ENCODE results near the gene RAF1. TPM values are rescaled to one million over a fixed set of nuclear protein-coding genes. Genes with fewer than 3 reads are reported as not detected.
A peak's percentile ranks its signal among the peaks of the same experiment; 100 is the strongest.
"Not testable (repeated sequence)": the region's sequence is repeated elsewhere in the genome, so short reads cannot be mapped to it uniquely, and the experiment has no call there.

RAF1 gene
- total RNA-seq, 2 donors from 2014 or later = 95.4 to 116 TPM

DNA sequence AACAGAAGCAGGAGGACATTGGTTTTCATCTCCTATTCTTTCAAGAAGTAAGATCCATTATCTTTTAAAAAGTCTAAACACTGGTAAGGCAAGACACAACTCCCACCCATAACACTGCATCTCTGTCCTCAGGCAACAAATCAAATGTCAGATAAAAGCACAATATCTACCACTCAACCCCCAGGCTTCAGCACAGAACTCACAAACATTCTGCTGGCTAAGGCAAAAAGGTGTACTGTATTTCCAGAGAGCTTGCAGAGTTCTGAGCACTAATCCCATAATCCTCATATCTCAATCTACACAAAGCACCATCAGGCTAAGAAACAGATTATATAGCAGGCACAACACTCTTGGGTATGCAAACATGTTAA lies 20.9 kb downstream of the RAF1 start:
- Mint-ChIP-seq H3K27me3 (ENCODE audit: insufficient read depth) (no peaks in the 10 kb centered on the region), H3K9me3 (peaks cover 5% of the 10 kb centered on the region), H3K4me3 (no peak overlapping the region), H3K27ac (peak overlapping the region; percentile 9), H3K36me3 (ENCODE audit: low read depth) (peaks cover 8% of the 10 kb centered on the region), H3K4me1 (peaks cover 10% of the 10 kb centered on the region)
- no peaks in the 10 kb centered on the region for H3K27me3 ChIP-seq (ENCODE audit: control insufficient read depth, insufficient read depth, low read length, poor library complexity, severe bottlenecking)
- H3K4me1 ChIP-seq (ENCODE audit: control insufficient read depth, insufficient read depth, low read length) = peaks cover 5% of the 10 kb centered on the region
- H3K4me3 ChIP-seq (ENCODE audit: low read length) = no peak overlapping the region
- no peak overlapping the region for H3K9ac ChIP-seq (ENCODE audit: extremely low read depth, low read length, poor library complexity, severe bottlenecking)
- TF ChIP-seq, protein P1, sequence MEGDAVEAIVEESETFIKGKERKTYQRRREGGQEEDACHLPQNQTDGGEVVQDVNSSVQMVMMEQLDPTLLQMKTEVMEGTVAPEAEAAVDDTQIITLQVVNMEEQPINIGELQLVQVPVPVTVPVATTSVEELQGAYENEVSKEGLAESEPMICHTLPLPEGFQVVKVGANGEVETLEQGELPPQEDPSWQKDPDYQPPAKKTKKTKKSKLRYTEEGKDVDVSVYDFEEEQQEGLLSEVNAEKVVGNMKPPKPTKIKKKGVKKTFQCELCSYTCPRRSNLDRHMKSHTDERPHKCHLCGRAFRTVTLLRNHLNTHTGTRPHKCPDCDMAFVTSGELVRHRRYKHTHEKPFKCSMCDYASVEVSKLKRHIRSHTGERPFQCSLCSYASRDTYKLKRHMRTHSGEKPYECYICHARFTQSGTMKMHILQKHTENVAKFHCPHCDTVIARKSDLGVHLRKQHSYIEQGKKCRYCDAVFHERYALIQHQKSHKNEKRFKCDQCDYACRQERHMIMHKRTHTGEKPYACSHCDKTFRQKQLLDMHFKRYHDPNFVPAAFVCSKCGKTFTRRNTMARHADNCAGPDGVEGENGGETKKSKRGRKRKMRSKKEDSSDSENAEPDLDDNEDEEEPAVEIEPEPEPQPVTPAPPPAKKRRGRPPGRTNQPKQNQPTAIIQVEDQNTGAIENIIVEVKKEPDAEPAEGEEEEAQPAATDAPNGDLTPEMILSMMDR (conservative IDR thresholded peaks at IDR 0.05) = no peak
- no peak for DNase-seq
- no peak overlapping the region for H3K27ac ChIP-seq (ENCODE audit: low read depth, low read length)
- H3K9me3 ChIP-seq (ENCODE audit: control insufficient read depth, low read length) = no peaks in the 10 kb centered on the region
- H3K36me3 ChIP-seq (ENCODE audit: control insufficient read depth, insufficient read depth, low read length) = peaks cover 6% of the 10 kb centered on the region

DNA sequence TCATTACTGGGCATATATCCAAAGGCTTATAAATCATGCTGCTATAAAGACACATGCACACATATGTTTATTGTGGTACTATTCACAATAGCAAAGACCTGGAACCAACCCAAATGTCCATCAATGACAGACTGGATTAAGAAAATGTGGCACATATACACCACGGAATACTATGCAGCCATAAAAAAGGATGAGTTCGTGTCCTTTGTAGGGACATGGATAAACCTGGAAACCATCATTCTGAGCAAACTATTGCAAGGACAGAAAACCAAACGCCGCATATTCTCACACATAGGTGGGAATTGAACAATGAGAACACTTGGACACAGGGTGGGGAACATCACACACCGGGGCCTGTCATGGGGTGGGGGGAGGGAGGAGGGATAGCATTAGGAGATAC lies 23.1 kb downstream of the RAF1 start:
- peaks cover 17% of the 10 kb centered on the region for H3K36me3 ChIP-seq (ENCODE audit: control insufficient read depth, insufficient read depth, low read length)
- not testable (repeated sequence) for H3K27ac Mint-ChIP-seq; H3K9me3 Mint-ChIP-seq; H3K27me3 Mint-ChIP-seq (ENCODE audit: insufficient read depth); H3K4me1 Mint-ChIP-seq; H3K27me3 ChIP-seq (ENCODE audit: control insufficient read depth, insufficient read depth, low read length, poor library complexity, severe bottlenecking); H3K36me3 Mint-ChIP-seq (ENCODE audit: low read depth); H3K4me3 ChIP-seq (ENCODE audit: low read length); H3K4me1 ChIP-seq (ENCODE audit: control insufficient read depth, insufficient read depth, low read length); H3K27ac ChIP-seq (ENCODE audit: low read depth, low read length); H3K4me3 Mint-ChIP-seq; H3K9me3 ChIP-seq (ENCODE audit: control insufficient read depth, low read length); H3K9ac ChIP-seq (ENCODE audit: extremely low read depth, low read length, poor library complexity, severe bottlenecking); DNase-seq
- WGBS, 2 experiments (ENCODE audit: insufficient coverage in 1 of 2, insufficient read length in 1 of 2) = 94 to 99% methylated on average over 5 of the region's 5 CpGs

DNA sequence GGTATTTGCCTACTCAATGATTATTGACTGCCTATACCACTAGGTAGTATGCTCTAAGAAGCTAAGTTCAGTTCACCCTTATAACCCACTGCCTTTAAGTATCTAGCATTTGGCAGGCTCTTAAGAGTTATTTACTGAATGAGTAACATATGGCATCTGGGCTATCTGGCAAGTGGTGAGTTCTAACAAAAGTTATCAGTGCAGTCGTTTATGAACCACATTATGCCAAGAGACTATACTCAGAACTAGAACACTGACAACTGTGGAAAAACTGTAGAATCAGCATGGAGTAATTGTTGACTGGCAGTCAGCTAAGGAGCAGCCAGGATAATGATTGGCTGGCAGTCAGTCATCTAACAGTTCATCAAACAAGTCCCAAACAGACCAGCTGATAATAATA lies 25.8 kb downstream of the RAF1 start:
- Histone ChIP-seq H3K4me3 (ENCODE audit: low read length) (no peak overlapping the region), H3K27me3 (ENCODE audit: control insufficient read depth, insufficient read depth, low read length, poor library complexity, severe bottlenecking) (no peaks in the 10 kb centered on the region), H3K9ac (ENCODE audit: extremely low read depth, low read length, poor library complexity, severe bottlenecking) (no peak overlapping the region), H3K36me3 (ENCODE audit: control insufficient read depth, insufficient read depth, low read length) (peaks cover 17% of the 10 kb centered on the region), H3K9me3 (ENCODE audit: control insufficient read depth, low read length) (no peaks in the 10 kb centered on the region), H3K27ac (ENCODE audit: low read depth, low read length) (no peak overlapping the region), H3K4me1 (ENCODE audit: control insufficient read depth, insufficient read depth, low read length) (no peaks in the 10 kb centered on the region)
- H3K4me1 Mint-ChIP-seq = peaks cover 7% of the 10 kb centered on the region
- no peak overlapping the region for H3K4me3 Mint-ChIP-seq
- TF ChIP-seq, protein P1 (conservative IDR thresholded peaks at IDR 0.05) = no peak
- H3K9me3 Mint-ChIP-seq = peaks cover 5% of the 10 kb centered on the region
- H3K27me3 Mint-ChIP-seq (ENCODE audit: insufficient read depth) = no peaks in the 10 kb centered on the region
- 83 to 100% methylated on average over 1 of the region's 1 CpG for WGBS, 2 experiments (ENCODE audit: insufficient coverage in 1 of 2, insufficient read length in 1 of 2)
- H3K27ac Mint-ChIP-seq = no peak overlapping the region
- peaks cover 8% of the 10 kb centered on the region for H3K36me3 Mint-ChIP-seq (ENCODE audit: low read depth)
- no peak for DNase-seq

DNA sequence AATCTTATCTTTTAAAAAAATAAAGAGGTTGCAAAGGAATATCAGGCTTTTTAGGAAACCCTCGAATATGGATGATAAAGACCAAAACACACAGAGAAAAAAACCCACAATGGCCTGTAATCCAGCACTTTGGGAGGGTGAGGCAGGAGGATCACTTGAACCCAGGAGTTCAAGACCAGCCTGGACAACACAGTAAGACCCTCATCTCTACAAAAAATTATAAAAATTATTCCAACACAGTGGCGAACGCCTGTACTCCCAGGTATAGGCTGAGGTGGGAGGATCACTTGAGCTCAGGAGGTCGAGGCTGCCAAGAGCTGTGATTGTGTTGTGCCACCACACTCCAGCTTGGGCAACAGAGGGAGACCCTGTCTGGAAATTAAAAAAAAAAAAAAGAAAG lies 30.8 kb downstream of the RAF1 start:
- Histone ChIP-seq H3K27me3 (ENCODE audit: control insufficient read depth, insufficient read depth, low read length, poor library complexity, severe bottlenecking) (no peaks in the 10 kb centered on the region), H3K9me3 (ENCODE audit: control insufficient read depth, low read length) (no peaks in the 10 kb centered on the region), H3K9ac (ENCODE audit: extremely low read depth, low read length, poor library complexity, severe bottlenecking) (no peak overlapping the region), H3K36me3 (ENCODE audit: control insufficient read depth, insufficient read depth, low read length) (peaks cover 11% of the 10 kb centered on the region), H3K27ac (ENCODE audit: low read depth, low read length) (no peak overlapping the region), H3K4me1 (ENCODE audit: control insufficient read depth, insufficient read depth, low read length) (peaks cover 8% of the 10 kb centered on the region), H3K4me3 (ENCODE audit: low read length) (no peak overlapping the region)
- TF ChIP-seq, protein P1 (conservative IDR thresholded peaks at IDR 0.05) = no peak
- Mint-ChIP-seq H3K9me3 (no peaks in the 10 kb centered on the region), H3K27me3 (ENCODE audit: insufficient read depth) (no peaks in the 10 kb centered on the region), H3K27ac (no peak overlapping the region), H3K4me3 (no peak overlapping the region), H3K4me1 (peaks cover 24% of the 10 kb centered on the region), H3K36me3 (ENCODE audit: low read depth) (no peaks in the 10 kb centered on the region)
- 87 to 94% methylated on average over 3 to 4 of the region's 4 CpGs for WGBS, 2 experiments (ENCODE audit: insufficient coverage in 1 of 2, insufficient read length in 1 of 2)
- DNase-seq = no peak

All from endodermal cell (in vitro differentiated cells).